Natural killer cell treated with Interleukin-12 subunit alpha and Interleukin-12 subunit beta and Interleukin-15 and Interleukin-18, amount 100 ng/mL, for 72 hours (primary cell): ENCODE measurements around the gene ZNF710. TPM values are rescaled to one million over a fixed set of nuclear protein-coding genes. Genes with fewer than 3 reads are reported as not detected.

ENCODE experiments used
- ATAC-seq, 2 donors: fragments of 150-1000 bp; cut with Tn5 transposase in 1 of 2; sonication (Bioruptor Pico), chemical (Tn5 transposase) in 1 of 2; 2 replicates each; pipeline ENCODE4 v1.10.0; 2021
- DNase-seq: peaks from one replicate; pipeline ENCODE4 v3.0.0; 2022; ENCODE audit warnings: low spot score
- H3K27ac Mint-ChIP-seq, 2 donors: 1 replicate in 1 of 2; 2 replicates in 1 of 2; pipeline ENCODE4 v1.8.0; 2022; ENCODE audit warnings: mixed read lengths in 2 of 2, mild to moderate bottlenecking in 1 of 2, moderate library complexity in 1 of 2
- H3K27me3 Mint-ChIP-seq, 2 donors: 1 replicate in 1 of 2; 2 replicates in 1 of 2; pipeline ENCODE4 v1.8.0; 2022; ENCODE audit warnings: mixed read lengths in 2 of 2
- H3K36me3 Mint-ChIP-seq: one replicate; pipeline ENCODE4 v1.8.0; 2022; ENCODE audit warnings: mixed read lengths
- H3K4me1 Mint-ChIP-seq, 2 donors: 1 replicate in 1 of 2; 2 replicates in 1 of 2; pipeline ENCODE4 v1.8.0; 2022; ENCODE audit warnings: low read depth in 2 of 2, mixed read lengths in 2 of 2, mild to moderate bottlenecking in 1 of 2
- H3K4me3 Mint-ChIP-seq: one replicate; pipeline ENCODE4 v1.8.0; 2022; ENCODE audit warnings: mixed read lengths
- H3K9me3 Mint-ChIP-seq: 2 replicates; pipeline ENCODE4 v1.8.0; 2022; ENCODE audit warnings: mixed read lengths
- total RNA-seq, 2 donors: library from RNA; stranded (reverse); gene quantifications; one replicate each; pipeline ENCODE4 v1.2.3, GENCODE V29; 2022

The ZNF710 gene
- total RNA-seq, 2 donors from 2014 or later, result 26.6 to 32.6 TPM

- no peaks in the 10 kb centered on the region for H3K36me3 Mint-ChIP-seq
- H3K4me1 Mint-ChIP-seq, result peaks cover 71 to 72% of the 10 kb centered on the region in 2 donors
- H3K9me3 Mint-ChIP-seq, result no peaks in the 10 kb centered on the region
- DNase-seq, result no peak
- peak overlapping the region; percentile 69 for H3K4me3 Mint-ChIP-seq
- ATAC-seq, result no peak
- peak overlapping the region; percentile 66 to 87 for H3K27ac Mint-ChIP-seq
- H3K27me3 Mint-ChIP-seq, result no peaks in the 10 kb centered on the region
Observed at GRCh38 chr15:90033006-90033405, 31.9 kb downstream of the ZNF710 start.

DNA sequence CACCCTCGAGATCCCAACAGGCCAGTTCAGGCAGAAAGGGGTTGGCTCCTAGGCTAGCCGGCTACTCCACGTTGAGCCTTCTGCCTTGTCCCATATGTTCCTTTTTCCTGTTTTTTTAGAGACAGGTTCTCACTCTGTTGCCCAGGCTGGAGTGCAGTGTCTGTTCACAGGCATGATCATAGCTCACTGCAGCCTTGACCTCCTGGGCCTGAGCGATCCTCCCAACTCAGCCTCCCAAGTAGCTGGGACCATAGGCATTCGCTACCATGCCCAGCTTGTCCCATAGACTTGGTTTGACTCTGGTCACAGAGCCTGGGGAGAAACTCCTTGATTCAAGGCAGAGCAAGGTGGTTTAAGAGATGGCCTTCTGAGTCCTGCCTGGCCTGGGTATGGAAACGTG, 32.3 kb downstream of the ZNF710 start:
- ATAC-seq, result no peak
- Mint-ChIP-seq H3K4me1 (peaks cover 72% of the 10 kb centered on the region in 2 donors), H3K27me3 (no peaks in the 10 kb centered on the region), H3K4me3 (peak overlapping the region; percentile 69), H3K36me3 (no peaks in the 10 kb centered on the region), H3K27ac (peak overlapping the region; percentile 87 to 92), H3K9me3 (no peaks in the 10 kb centered on the region)
- no peak for DNase-seq

- peak overlapping the region; percentile 69 for H3K4me3 Mint-ChIP-seq
- no peaks in the 10 kb centered on the region for H3K36me3 Mint-ChIP-seq
- peaks cover 72 to 77% of the 10 kb centered on the region in 2 donors for H3K4me1 Mint-ChIP-seq
- ATAC-seq (peak; percentile 85 to 86), DNase-seq (peak; percentile 92)
- H3K27ac Mint-ChIP-seq, result peak overlapping the region; percentile 87 to 92
- H3K27me3 Mint-ChIP-seq, result no peaks in the 10 kb centered on the region
- no peaks in the 10 kb centered on the region for H3K9me3 Mint-ChIP-seq
Observed at GRCh38 chr15:90035095-90035839, 34.1 kb downstream of the ZNF710 start.

GRCh38 chr15:90035840-90036230, 34.7 kb downstream of the ZNF710 start:
- H3K36me3 Mint-ChIP-seq, result no peaks in the 10 kb centered on the region
- DNase-seq (peak; percentile 49), ATAC-seq (no peak)
- H3K27ac Mint-ChIP-seq, result peak overlapping the region; percentile 87 to 92
- H3K4me3 Mint-ChIP-seq, result peak overlapping the region; percentile 69
- peaks cover 77 to 80% of the 10 kb centered on the region in 2 donors for H3K4me1 Mint-ChIP-seq
- no peaks in the 10 kb centered on the region for H3K9me3 Mint-ChIP-seq
- no peaks in the 10 kb centered on the region for H3K27me3 Mint-ChIP-seq

DNA sequence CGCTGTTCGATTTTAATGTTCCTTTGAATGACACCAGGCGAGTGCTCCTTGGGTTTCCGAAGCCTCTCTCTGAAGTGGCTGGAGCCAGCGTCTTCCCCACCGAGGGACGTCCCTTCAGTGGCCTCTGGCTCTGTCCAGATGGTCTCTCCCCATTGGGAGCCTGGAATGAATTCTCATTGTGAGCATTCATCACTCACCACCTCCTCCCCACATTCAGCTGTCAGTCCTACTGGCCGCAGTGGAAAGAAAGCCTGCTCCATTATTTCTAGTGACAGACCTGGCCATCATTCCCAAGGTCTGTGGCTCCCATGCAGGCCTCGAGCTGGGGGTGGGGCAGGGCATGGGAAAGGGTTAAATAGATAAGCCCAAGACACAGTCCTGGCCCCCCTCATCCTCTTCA, 35.2 kb downstream of the ZNF710 start:
- no peak for ATAC-seq
- peak overlapping the region; percentile 69 for H3K4me3 Mint-ChIP-seq
- peak overlapping the region; percentile 87 to 92 for H3K27ac Mint-ChIP-seq
- H3K36me3 Mint-ChIP-seq, result no peaks in the 10 kb centered on the region
- H3K27me3 Mint-ChIP-seq, result no peaks in the 10 kb centered on the region
- peak; percentile 38 for DNase-seq
- H3K9me3 Mint-ChIP-seq, result no peaks in the 10 kb centered on the region
- H3K4me1 Mint-ChIP-seq, result peaks cover 76 to 78% of the 10 kb centered on the region in 2 donors

- Mint-ChIP-seq H3K4me1 (peaks cover 72 to 73% of the 10 kb centered on the region in 2 donors), H3K4me3 (peak overlapping the region; percentile 69), H3K36me3 (no peaks in the 10 kb centered on the region), H3K9me3 (no peaks in the 10 kb centered on the region), H3K27me3 (no peaks in the 10 kb centered on the region), H3K27ac (peak overlapping the region; percentile 87 to 92)
- DNase-seq (peak; percentile 56), ATAC-seq (no peak)
Observed at GRCh38 chr15:90036806-90037510, 35.8 kb downstream of the ZNF710 start.

GRCh38 chr15:90037511-90037860, 36.4 kb downstream of the ZNF710 start:
- no peak for ATAC-seq

GRCh38 chr15:90037961-90038631, 37.0 kb downstream of the ZNF710 start:
- peak; percentile 66 for DNase-seq
- Mint-ChIP-seq H3K36me3 (no peaks in the 10 kb centered on the region), H3K9me3 (no peaks in the 10 kb centered on the region), H3K27ac (peak overlapping the region; percentile 87 to 92), H3K4me3 (peak overlapping the region; percentile 69), H3K27me3 (no peaks in the 10 kb centered on the region), H3K4me1 (peaks cover 69 to 70% of the 10 kb centered on the region in 2 donors)
- ATAC-seq, result peak; percentile 52 to 57

More at GRCh38 chr15:90037511-90037860, 36.4 kb downstream of the ZNF710 start:
- DNase-seq, result no peak
- Mint-ChIP-seq H3K4me3 (peak overlapping the region; percentile 69), H3K27me3 (no peaks in the 10 kb centered on the region), H3K36me3 (no peaks in the 10 kb centered on the region), H3K9me3 (no peaks in the 10 kb centered on the region), H3K4me1 (peaks cover 72 to 73% of the 10 kb centered on the region in 2 donors), H3K27ac (peak overlapping the region; percentile 87 to 92)

GRCh38 chr15:90038632-90039095, 37.5 kb downstream of the ZNF710 start:
- Mint-ChIP-seq H3K27me3 (no peaks in the 10 kb centered on the region), H3K27ac (peak overlapping the region; percentile 87 to 92), H3K9me3 (no peaks in the 10 kb centered on the region), H3K4me3 (peak overlapping the region; percentile 69), H3K4me1 (peaks cover 64% of the 10 kb centered on the region in 2 donors), H3K36me3 (no peaks in the 10 kb centered on the region)
- ATAC-seq, result no peak
- DNase-seq, result no peak

GRCh38 chr15:90039996-90040395, 38.9 kb downstream of the ZNF710 start:
- Mint-ChIP-seq H3K27ac (peak overlapping the region; percentile 11 to 87), H3K36me3 (no peaks in the 10 kb centered on the region), H3K27me3 (no peaks in the 10 kb centered on the region), H3K4me3 (no peak overlapping the region), H3K4me1 (peaks cover 52 to 62% of the 10 kb centered on the region in 2 donors), H3K9me3 (no peaks in the 10 kb centered on the region)
- no peak for ATAC-seq
- DNase-seq, result no peak

- H3K4me3 Mint-ChIP-seq, result no peak overlapping the region
- no peak for ATAC-seq
- H3K36me3 Mint-ChIP-seq, result no peaks in the 10 kb centered on the region
- no peaks in the 10 kb centered on the region for H3K9me3 Mint-ChIP-seq
- DNase-seq, result no peak
- H3K27me3 Mint-ChIP-seq, result no peaks in the 10 kb centered on the region
- peaks cover 52 to 62% of the 10 kb centered on the region in 2 donors for H3K4me1 Mint-ChIP-seq
- peak overlapping the region in 1 of 2 donors; percentile 87 for H3K27ac Mint-ChIP-seq
Observed at GRCh38 chr15:90040618-90041017, 39.5 kb downstream of the ZNF710 start.

GRCh38 chr15:90042356-90042755, 41.2 kb downstream of the ZNF710 start:
- Mint-ChIP-seq H3K4me1 (peaks cover 36 to 53% of the 10 kb centered on the region in 2 donors), H3K27me3 (no peaks in the 10 kb centered on the region), H3K4me3 (no peak overlapping the region), H3K36me3 (no peaks in the 10 kb centered on the region), H3K9me3 (no peaks in the 10 kb centered on the region), H3K27ac (no peak overlapping the region)
- ATAC-seq (no peak), DNase-seq (no peak)

GRCh38 chr15:90042766-90043529, 41.8 kb downstream of the ZNF710 start:
- DNase-seq (no peak), ATAC-seq (no peak)
- Mint-ChIP-seq H3K4me1 (peaks cover 31 to 47% of the 10 kb centered on the region in 2 donors), H3K36me3 (no peaks in the 10 kb centered on the region), H3K9me3 (no peaks in the 10 kb centered on the region), H3K27me3 (no peaks in the 10 kb centered on the region), H3K27ac (peak overlapping the region in 1 of 2 donors; percentile 56), H3K4me3 (no peak overlapping the region)
